Prostate gland (tissue), 2 donors: ENCODE data around the gene STRN3. TPM values are rescaled to one million over a fixed set of nuclear protein-coding genes. Genes with fewer than 3 reads are reported as not detected.
"Not testable (repeated sequence)": the region's sequence is repeated elsewhere in the genome, so short reads cannot be mapped to it uniquely, and the experiment has no call there.

Source experiments
- DNase-seq: peaks from one replicate; pipeline ENCODE4 v3.0.0-alpha.2; 2019; ENCODE audit warnings: low spot score
- H3K27ac ChIP-seq, 2 donors: fragments of 200-600 bp; sonication (generic); 2 replicates each; pipeline ENCODE4 v1.5.1; 2017 to 2019
- H3K27me3 ChIP-seq: fragments of 200-600 bp; sonication (generic); replicated peaks from 2 replicates; pipeline ENCODE4 v1.5.1; 2019; ENCODE audit not compliant: insufficient read depth
- H3K36me3 ChIP-seq, 2 donors: fragments of 200-600 bp; sonication (generic); 1 replicate in 1 of 2; 2 replicates in 1 of 2; pipeline versions ENCODE4 v1.5.1 to v1.8.1; 2017 to 2019
- H3K4me1 ChIP-seq: fragments of 200-600 bp; sonication (generic); replicated peaks from 2 replicates; pipeline ENCODE4 v1.5.1; 2019
- H3K4me3 ChIP-seq, 2 donors: fragments of 200-600 bp; sonication (generic); 2 replicates each; pipeline ENCODE4 v1.5.1; 2017 to 2019
- H3K9me3 ChIP-seq: fragments of 200-600 bp; sonication (generic); 2 replicates; pipeline ENCODE4 v1.5.1; 2017
- CTCF ChIP-seq, 4 experiments: fragments of 200-600 bp in 2 of 4; fragments of 450-650 bp in 2 of 4; sonication (generic) in 2 of 4; IDR thresholded peaks; 1 replicate in 3 of 4; 2 replicates in 1 of 4; pipeline ENCODE4 v1.5.1; 2016 to 2019; ENCODE audit warnings: antibody characterized with exemption in 4 of 4, mild to moderate bottlenecking in 2 of 4, moderate library complexity in 2 of 4
- POLR2A ChIP-seq: fragments of 450-650 bp; IDR thresholded peaks from one replicate; pipeline ENCODE4 v1.6.1; 2016; ENCODE audit warnings: antibody characterized with exemption, mild to moderate bottlenecking
- POLR2AphosphoS5 ChIP-seq: sonication (generic); formaldehyde crosslinking; IDR thresholded peaks from one replicate; pipeline ENCODE4 v1.6.1; 2017; ENCODE audit warnings: antibody characterized with exemption
- WGBS: methylation state at CpG from one replicate; pipeline ENCODE4 v1.1.5; 2018; 5-methylcytosine and 5-hydroxymethylcytosine counted together
- intact Hi-C: fragments of 100-400 bp; cut with DNase I; formaldehyde crosslinking; loops from one replicate; pipeline ENCODE4 v1.14.2; 2022
- total RNA-seq, 2 donors: library from RNA; depleted of rRNA; stranded (reverse); fragments of >200 nt; gene quantifications; one replicate each; pipeline ENCODE4 v1.1.0, GENCODE V29; 2016

STRN3 gene
- total RNA-seq, 2 donors from 2014 or later, result 25.6 to 40.5 TPM

- no peaks in the 10 kb centered on the region for H3K4me1 ChIP-seq
- no peaks in the 10 kb centered on the region for H3K36me3 ChIP-seq
- WGBS, result 100% methylated on average over 1 of the region's 1 CpG
- H3K9me3 ChIP-seq, result no peaks in the 10 kb centered on the region
- TF ChIP-seq POLR2AphosphoS5, result no peak
- no peak for TF ChIP-seq CTCF (IDR thresholded peaks at IDR 0.05)
- no peak for TF ChIP-seq POLR2A
- intact Hi-C loops, result no loop called here
- DNase-seq, result no peak
- H3K27me3 ChIP-seq, result no peaks in the 10 kb centered on the region
- H3K27ac ChIP-seq, result no peak overlapping the region
- no peak overlapping the region for H3K4me3 ChIP-seq
Observed at GRCh38 chr14:31057035-31057434, 30.9 kb upstream of the STRN3 start.

GRCh38 chr14:31052905-31053586 is 26.9 kb upstream of the STRN3 start:
- intact Hi-C loops, result not testable (repeated sequence)

GRCh38 chr14:31051511-31051910 is 25.3 kb upstream of the STRN3 start:
- DNase-seq, result no peak
- intact Hi-C loops, result no loop called here
- no peaks in the 10 kb centered on the region for H3K27me3 ChIP-seq
- TF ChIP-seq POLR2AphosphoS5 (no peak), POLR2A (no peak), CTCF (IDR thresholded peaks at IDR 0.05) (no peak)
- H3K4me3 ChIP-seq, result no peak overlapping the region
- no peaks in the 10 kb centered on the region for H3K36me3 ChIP-seq
- WGBS, result 65% methylated on average over 4 of the region's 4 CpGs
- no peak overlapping the region for H3K27ac ChIP-seq
- H3K4me1 ChIP-seq, result no peaks in the 10 kb centered on the region
- H3K9me3 ChIP-seq, result no peaks in the 10 kb centered on the region

More at GRCh38 chr14:31052905-31053586, 26.9 kb upstream of the STRN3 start:
- 76% methylated on average over 9 of the region's 9 CpGs for WGBS
- not testable (repeated sequence) for H3K4me3 ChIP-seq, H3K36me3 ChIP-seq, H3K27ac ChIP-seq, H3K9me3 ChIP-seq, H3K27me3 ChIP-seq, H3K4me1 ChIP-seq, DNase-seq

GRCh38 chr14:31051023-31051422 is 24.8 kb upstream of the STRN3 start:
- Histone ChIP-seq H3K4me3 (no peak overlapping the region), H3K9me3 (no peaks in the 10 kb centered on the region), H3K4me1 (no peaks in the 10 kb centered on the region), H3K27me3 (no peaks in the 10 kb centered on the region), H3K27ac (no peak overlapping the region), H3K36me3 (no peaks in the 10 kb centered on the region)
- no peak for DNase-seq
- intact Hi-C loops, result no loop called here
- no peak for TF ChIP-seq POLR2AphosphoS5
- no peak for TF ChIP-seq POLR2A
- TF ChIP-seq CTCF (IDR thresholded peaks at IDR 0.05), result no peak
- WGBS, result 89% methylated on average over 7 of the region's 7 CpGs

GRCh38 chr14:31047503-31047902 is 21.3 kb upstream of the STRN3 start:
- no peak overlapping the region for H3K27ac ChIP-seq
- no peaks in the 10 kb centered on the region for H3K36me3 ChIP-seq
- intact Hi-C loops, result no loop called here
- H3K4me1 ChIP-seq, result no peaks in the 10 kb centered on the region
- no peak for DNase-seq
- no peaks in the 10 kb centered on the region for H3K9me3 ChIP-seq
- no peak overlapping the region for H3K4me3 ChIP-seq
- H3K27me3 ChIP-seq, result no peaks in the 10 kb centered on the region
- WGBS, result 95% methylated on average over 10 of the region's 10 CpGs
- TF ChIP-seq POLR2AphosphoS5, result no peak
- no peak for TF ChIP-seq POLR2A
- TF ChIP-seq CTCF (IDR thresholded peaks at IDR 0.05), result no peak
